Right cardiac atrium (tissue), 5 donors: ENCODE data around the gene ZNF26. TPM values are rescaled to one million over a fixed set of nuclear protein-coding genes. Genes with fewer than 3 reads are reported as not detected.
A peak's percentile ranks its signal among the peaks of the same experiment; 100 is the strongest.

Source experiments
- ATAC-seq, 2 donors: fragments of 200-7000 bp; cut with Tn5 transposase; one replicate each; pipeline versions ENCODE4 v1.8.0 to v1.9.1; 2020; ENCODE audit warnings: moderate library complexity in 2 of 2, mild to moderate bottlenecking in 1 of 2
- DNase-seq, 3 donors: peaks; one replicate each; pipeline ENCODE4 v3.0.0-alpha.2; 2020
- H3K27ac ChIP-seq: one replicate; pipeline ENCODE4 v1.5.1; 2013; ENCODE audit warnings: mild to moderate bottlenecking, low read length, control low read depth, moderate library complexity
- H3K27me3 ChIP-seq: one replicate; pipeline ENCODE4 v1.6.1; 2013; ENCODE audit not compliant: control insufficient read depth, insufficient read depth
- H3K4me1 ChIP-seq: one replicate; pipeline ENCODE4 v1.6.1; 2013; ENCODE audit warnings: low read length; ENCODE audit not compliant: control insufficient read depth, insufficient read depth
- H3K4me3 ChIP-seq: one replicate; pipeline ENCODE4 v1.5.1; 2013; ENCODE audit warnings: low read length, control low read depth
- H3K9me3 ChIP-seq: one replicate; pipeline ENCODE4 v1.6.1; 2013; ENCODE audit warnings: low read length; ENCODE audit not compliant: control insufficient read depth
- WGBS: extraction: QIAGEN DNeasy Blood & Tissue Kit; methylation state at CpG from one replicate; pipeline ENCODE4 v1.1.7; 2013; 5-methylcytosine and 5-hydroxymethylcytosine counted together
- intact Hi-C, 4 donors: fragments of 100-400 bp; cut with DNase I; formaldehyde crosslinking; loops; one replicate each; pipeline versions ENCODE4 v1.11.0 to v1.14.0; 2022 to 2023
- polyA plus RNA-seq: library from polyadenylated mRNA; stranded (reverse); fragments of 200-250 nt; gene quantifications from one replicate; pipeline ENCODE4 v1.2.3, GENCODE V29; 2013
- total RNA-seq, 4 donors: library from RNA; stranded (reverse); fragmentation: NEBNext Ultra II Directional; extraction: Animal tissue kit (Norgen Biotek cat#: 25700); gene quantifications; one replicate each; pipeline ENCODE4 v1.2.1, GENCODE V29; 2021
- donor health status: healthy with polysubstance abuse.
- donor health status: DM: no; HTN: yes; CAD: no.
- donor health status: DM: no; HTN: no; CAD: no.
- donor health status: DM: no; HTN: yes; CAD: no; lungs with severe emphysema.
- donor health status: DM: yes; HTN: yes; CAD: no.

ZNF26 gene
- total and polyA plus RNA-seq, 5 donors = 2.3 to 6.3 (median 5.5) TPM

GRCh38 chr12:133023566-133023965 is 37.4 kb downstream of the ZNF26 start:
- intact Hi-C loops = no loop called here
- no peaks in the 10 kb centered on the region for H3K27me3 ChIP-seq
- no peak overlapping the region for H3K27ac ChIP-seq
- ATAC-seq (no peak), DNase-seq (no peak)
- WGBS = 93% methylated on average over 2 of the region's 2 CpGs
- no peak overlapping the region for H3K4me3 ChIP-seq
- H3K9me3 ChIP-seq = peaks cover 5% of the 10 kb centered on the region
- no peaks in the 10 kb centered on the region for H3K4me1 ChIP-seq

- H3K9me3 ChIP-seq = peaks cover 5% of the 10 kb centered on the region
- H3K4me3 ChIP-seq = no peak overlapping the region
- intact Hi-C loops = no loop called here
- no peaks in the 10 kb centered on the region for H3K4me1 ChIP-seq
- WGBS = 94% methylated on average over 7 of the region's 7 CpGs
- ATAC-seq (no peak), DNase-seq (no peak)
- H3K27me3 ChIP-seq = no peaks in the 10 kb centered on the region
- no peak overlapping the region for H3K27ac ChIP-seq
Measured at GRCh38 chr12:133026996-133027395, 40.8 kb downstream of the ZNF26 start.

DNA sequence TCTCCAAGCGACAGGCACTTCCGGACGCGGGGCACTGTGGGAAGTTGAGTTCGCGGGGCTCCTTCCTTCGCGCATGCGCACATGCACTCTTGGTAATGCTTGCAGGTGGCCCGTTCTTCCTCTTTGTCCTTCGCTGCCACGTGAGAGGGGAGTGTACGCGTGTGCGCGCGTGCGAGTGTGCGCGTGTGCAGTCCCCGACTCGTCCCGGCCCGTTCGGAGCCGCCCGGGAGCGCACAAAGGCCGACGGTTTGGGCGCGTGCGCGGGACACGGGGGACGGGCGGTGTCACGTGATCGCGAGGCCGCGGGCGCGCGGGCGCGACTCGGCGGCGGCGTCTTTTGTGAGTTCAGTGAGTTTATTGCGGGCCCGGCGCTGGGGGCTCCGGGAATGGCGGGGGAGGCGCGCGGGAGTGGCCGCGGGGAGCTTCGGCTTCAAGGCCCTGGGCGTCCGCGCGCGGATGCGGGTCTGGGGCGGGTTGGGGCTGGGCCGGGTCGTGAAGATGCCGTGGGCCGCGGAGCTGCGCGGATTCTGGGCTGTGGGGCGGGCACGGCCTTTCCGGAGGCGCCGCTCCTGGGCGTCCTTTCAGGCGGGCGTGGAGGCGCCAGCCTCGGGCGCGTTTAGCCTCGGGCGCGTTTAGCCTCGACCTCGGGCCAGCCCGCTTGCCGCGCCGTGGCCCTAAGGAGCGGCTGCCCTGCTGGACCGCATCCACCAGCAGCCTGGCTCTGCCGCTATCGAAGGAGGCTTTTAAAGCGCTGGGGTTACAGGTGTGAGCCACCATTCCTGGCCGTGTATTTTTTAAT is 51.2 kb downstream of the ZNF26 start, which contains the start of gene ZNF84:
TSS of gene ZNF84 (plus strand) at position 303 of the 799 bp plus-strand sequence. CDS start 3,959 bp downstream, outside the sequence.
- peaks cover 2% of the 10 kb centered on the region for H3K4me1 ChIP-seq
- peak within 1 kb of the TSS; percentile 84 for H3K4me3 ChIP-seq
- H3K9me3 ChIP-seq = peaks cover 8% of the 10 kb centered on the region
- under 1% methylated on average over 103 of the region's 103 CpGs for WGBS
- H3K27me3 ChIP-seq = no peaks in the 10 kb centered on the region
- intact Hi-C loops = loop anchor here in 1 of 4 donors (2.0 to 5.0 kb wide), 2 partner anchors 45 to 93 kb away; partner anchors contain the start of genes ZNF10, ZNF140 and ZNF891
- H3K27ac ChIP-seq = peak within 1 kb of the TSS; percentile 91
- peak; percentile 99 for ATAC-seq
- DNase-seq = peak; percentile 97 to 98 (median 98)

DNA sequence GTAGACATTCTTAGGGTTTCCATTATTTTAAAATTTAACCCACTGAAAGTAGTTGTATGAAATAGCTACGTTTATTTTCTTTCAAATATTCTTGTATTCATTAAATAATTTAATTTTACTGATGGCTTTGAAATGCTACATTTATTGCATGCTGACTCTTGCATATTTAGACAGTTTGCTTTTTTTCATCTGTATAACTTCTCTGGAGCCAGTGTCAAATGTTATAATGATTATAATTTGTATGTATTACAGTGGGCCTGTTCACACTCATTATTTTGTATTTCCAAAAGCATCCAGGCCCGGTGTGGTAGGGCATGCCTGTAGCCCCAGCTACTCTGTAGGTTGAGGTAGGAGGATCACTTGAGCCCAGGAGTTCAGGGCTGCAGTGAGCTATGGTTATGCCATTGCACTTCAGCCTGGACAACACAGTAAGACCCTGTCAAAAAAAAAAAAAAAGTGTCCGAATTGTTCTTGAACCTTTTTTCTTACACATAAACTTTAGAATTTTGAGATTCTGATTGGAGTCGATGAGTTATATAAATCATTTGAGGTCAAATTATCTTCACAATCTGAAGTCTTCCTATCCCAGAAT is 52.0 kb downstream of the ZNF26 start:
- 50% methylated on average over 4 of the region's 4 CpGs for WGBS
- Histone ChIP-seq H3K27me3 (no peaks in the 10 kb centered on the region), H3K4me3 (peak overlapping the region; percentile 84), H3K4me1 (peaks cover 2% of the 10 kb centered on the region), H3K27ac (peak overlapping the region; percentile 43), H3K9me3 (peaks cover 8% of the 10 kb centered on the region)
- intact Hi-C loops = loop anchor here in 1 of 4 donors (5.0 kb wide), 1 partner anchor 44 kb away; the partner anchor contains the start of gene ZNF140
- no peak for ATAC-seq
- no peak for DNase-seq

DNA sequence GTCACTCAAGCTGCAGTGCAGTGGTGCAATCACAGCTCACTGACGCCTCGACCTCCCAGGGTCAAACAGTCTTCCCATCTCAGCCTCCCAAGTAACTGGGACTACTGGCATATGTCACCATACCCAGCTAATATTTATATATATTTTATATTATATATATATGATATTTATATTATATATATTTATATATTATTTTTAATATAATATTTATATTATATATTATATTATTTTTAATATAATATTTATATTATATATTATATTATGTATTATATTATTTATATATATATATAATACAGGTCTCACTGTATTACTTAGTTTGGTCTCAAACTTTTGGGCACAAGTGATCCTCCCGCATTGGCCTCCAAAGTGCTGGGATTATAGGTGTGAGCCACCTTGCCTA is 60.5 kb downstream of the ZNF26 start:
- Histone ChIP-seq H3K27ac (no peak overlapping the region), H3K27me3 (no peaks in the 10 kb centered on the region), H3K4me3 (peak overlapping the region; percentile 25), H3K9me3 (peaks cover 37% of the 10 kb centered on the region), H3K4me1 (no peaks in the 10 kb centered on the region)
- WGBS = 97% methylated on average over 3 of the region's 3 CpGs
- intact Hi-C loops = no loop called here
- no peak for DNase-seq
- ATAC-seq = no peak

DNA sequence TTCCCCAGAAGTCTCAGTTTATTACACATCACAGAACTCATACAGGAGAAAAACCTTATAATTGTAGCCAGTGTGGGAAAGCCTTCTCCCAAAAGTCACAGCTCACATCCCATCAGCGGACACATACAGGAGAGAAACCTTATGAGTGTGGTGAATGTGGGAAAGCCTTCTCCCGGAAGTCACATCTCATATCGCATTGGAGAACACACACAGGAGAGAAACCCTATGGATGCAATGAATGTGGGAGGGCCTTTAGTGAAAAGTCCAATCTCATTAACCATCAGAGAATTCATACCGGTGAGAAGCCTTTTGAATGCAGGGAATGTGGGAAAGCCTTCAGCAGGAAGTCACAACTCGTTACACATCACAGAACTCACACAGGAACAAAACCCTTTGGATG is 71.3 kb downstream of the ZNF26 start:
- no peak overlapping the region for H3K4me3 ChIP-seq
- no peak for DNase-seq
- 99% methylated on average over 5 of the region's 5 CpGs for WGBS
- no peak for ATAC-seq
- H3K9me3 ChIP-seq = peaks cover 21% of the 10 kb centered on the region
- intact Hi-C loops = loop anchor here in 1 of 4 donors (5.0 kb wide), 1 partner anchor 50 kb away; no protein-coding TSS in a partner anchor
- H3K27me3 ChIP-seq = no peaks in the 10 kb centered on the region
- H3K4me1 ChIP-seq = no peaks in the 10 kb centered on the region
- H3K27ac ChIP-seq = no peak overlapping the region

GRCh38 chr12:133058203-133059113 is 72.3 kb downstream of the ZNF26 start:
- no peak for ATAC-seq
- intact Hi-C loops = loop anchor here in 1 of 4 donors (5.0 kb wide), 1 partner anchor 49 kb away; no protein-coding TSS in a partner anchor
- Histone ChIP-seq H3K27ac (no peak overlapping the region), H3K4me3 (peak overlapping the region; percentile 37), H3K4me1 (no peaks in the 10 kb centered on the region), H3K9me3 (peaks cover 21% of the 10 kb centered on the region), H3K27me3 (no peaks in the 10 kb centered on the region)
- 96% methylated on average over 8 of the region's 8 CpGs for WGBS
- DNase-seq = no peak

- intact Hi-C loops = no loop called here
- Histone ChIP-seq H3K27me3 (no peaks in the 10 kb centered on the region), H3K4me1 (no peaks in the 10 kb centered on the region), H3K4me3 (no peak overlapping the region), H3K9me3 (peaks cover 35% of the 10 kb centered on the region), H3K27ac (no peak overlapping the region)
- WGBS = 99% methylated on average over 1 of the region's 1 CpG
- DNase-seq (no peak), ATAC-seq (no peak)
Measured at GRCh38 chr12:133061954-133062353, 75.8 kb downstream of the ZNF26 start.

DNA sequence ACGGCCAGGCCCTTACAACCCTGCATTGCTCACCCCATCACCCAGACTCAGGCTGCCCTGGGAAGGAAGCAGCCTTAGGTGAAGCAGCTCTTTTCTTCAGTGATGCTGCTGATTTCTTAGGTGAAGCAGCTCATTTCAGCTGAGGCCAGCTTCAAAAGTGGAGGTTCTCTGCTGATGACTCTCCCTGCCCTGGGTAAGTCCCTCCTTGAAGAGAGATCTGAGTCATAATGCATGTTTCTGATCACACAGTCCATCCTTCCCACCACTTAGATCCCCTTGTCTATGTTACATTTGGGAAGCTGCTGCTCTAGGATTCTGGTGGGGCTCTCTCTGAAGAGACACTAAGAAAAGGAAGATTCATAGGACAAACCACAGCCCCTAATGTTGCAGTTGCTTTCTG is 77.4 kb downstream of the ZNF26 start:
- Histone ChIP-seq H3K27ac (no peak overlapping the region), H3K27me3 (no peaks in the 10 kb centered on the region), H3K4me3 (peak overlapping the region; percentile 29), H3K9me3 (peaks cover 31% of the 10 kb centered on the region), H3K4me1 (no peaks in the 10 kb centered on the region)
- DNase-seq = no peak
- intact Hi-C loops = no loop called here
- no peak for ATAC-seq
- 95% methylated on average over 1 of the region's 1 CpG for WGBS

GRCh38 chr12:133073836-133074235 is 87.7 kb downstream of the ZNF26 start:
- DNase-seq (no peak), ATAC-seq (no peak)
- intact Hi-C loops = no loop called here
- WGBS = 79% methylated on average over 2 of the region's 2 CpGs
- Histone ChIP-seq H3K27ac (no peak overlapping the region), H3K4me3 (no peak overlapping the region), H3K27me3 (no peaks in the 10 kb centered on the region), H3K4me1 (no peaks in the 10 kb centered on the region), H3K9me3 (peaks cover 12% of the 10 kb centered on the region)
